HG02763 (cell line): ENCODE results near the gene SKAP1.

ENCODE experiments used
- ATAC-seq: cut with Tn5 transposase; IDR thresholded peaks from one replicate; pipeline ENCODE4 v1.9.1; 2021; ENCODE audit warnings: mild to moderate bottlenecking, moderate library complexity; ENCODE audit not compliant: unreplicated experiment

SKAP1 gene

GRCh38 chr17:48429638-48430586 is at the start of gene SKAP1:
SKAP1 (minus strand) TSS chr17:48430214.
- peak; percentile 45 for ATAC-seq

GRCh38 chr17:48479014-48479402 is 49.0 kb upstream of the SKAP1 start:
- ATAC-seq = no peak

GRCh38 chr17:48478224-48479013 is 48.4 kb upstream of the SKAP1 start:
- peak; percentile 70 for ATAC-seq

- no peak for ATAC-seq
Measured at GRCh38 chr17:48477221-48477620, 47.2 kb upstream of the SKAP1 start.

- ATAC-seq = no peak
Measured at GRCh38 chr17:48472411-48473281, 42.6 kb upstream of the SKAP1 start.

- ATAC-seq = no peak
Measured at GRCh38 chr17:48471817-48472410, 41.9 kb upstream of the SKAP1 start.

GRCh38 chr17:48470388-48471034 is 40.5 kb upstream of the SKAP1 start:
- no peak for ATAC-seq

- no peak for ATAC-seq
Measured at GRCh38 chr17:48469227-48469626, 39.2 kb upstream of the SKAP1 start.

GRCh38 chr17:48468299-48468698 is 38.3 kb upstream of the SKAP1 start:
- ATAC-seq = no peak

GRCh38 chr17:48465884-48466283 is 35.9 kb upstream of the SKAP1 start:
- no peak for ATAC-seq

GRCh38 chr17:48463526-48463925 is 33.5 kb upstream of the SKAP1 start:
- no peak for ATAC-seq

GRCh38 chr17:48462946-48463345 is 32.9 kb upstream of the SKAP1 start:
- ATAC-seq = no peak

GRCh38 chr17:48460052-48460451 is 30.0 kb upstream of the SKAP1 start:
- ATAC-seq = no peak

GRCh38 chr17:48459070-48459844 is 29.2 kb upstream of the SKAP1 start:
- no peak for ATAC-seq

GRCh38 chr17:48457080-48457836 is 27.2 kb upstream of the SKAP1 start:
- ATAC-seq = peak; percentile 53

- no peak for ATAC-seq
Measured at GRCh38 chr17:48456589-48456988, 26.6 kb upstream of the SKAP1 start.

GRCh38 chr17:48455791-48456190 is 25.8 kb upstream of the SKAP1 start:
- no peak for ATAC-seq

- ATAC-seq = no peak
Measured at GRCh38 chr17:48453447-48453846, 23.4 kb upstream of the SKAP1 start.

GRCh38 chr17:48451489-48451888 is 21.5 kb upstream of the SKAP1 start:
- no peak for ATAC-seq
